ENCODE data around the gene CANT1.

The CANT1 gene

GRCh38 chr17:79007504-79008381, 1.8 kb downstream of the CANT1 start:
- no peak for DNase-seq

- no peak for DNase-seq
These were observed 2.6 kb downstream of the CANT1 start for GRCh38 chr17:79006794-79007503.

- no peak for DNase-seq
These were observed 3.5 kb downstream of the CANT1 start for GRCh38 chr17:79006046-79006445.

- DNase-seq, result no peak
These were observed 4.3 kb downstream of the CANT1 start for GRCh38 chr17:79005063-79005861.

- DNase-seq, result no peak
These were observed 5.7 kb downstream of the CANT1 start for GRCh38 chr17:79003661-79004411.

GRCh38 chr17:79002796-79003593, 6.6 kb downstream of the CANT1 start:
- DNase-seq, result no peak

- no peak for DNase-seq
These were observed 7.3 kb downstream of the CANT1 start for GRCh38 chr17:79002291-79002690.

GRCh38 chr17:79001190-79002020, 8.2 kb downstream of the CANT1 start:
- DNase-seq, result no peak

GRCh38 chr17:79000396-79001189, 9.0 kb downstream of the CANT1 start:
- no peak for DNase-seq

- DNase-seq, result no peak
These were observed 9.6 kb downstream of the CANT1 start for GRCh38 chr17:78999947-79000395.

GRCh38 chr17:78999056-78999768, 10.4 kb downstream of the CANT1 start:
- no peak for DNase-seq

GRCh38 chr17:78998311-78999055, 11.1 kb downstream of the CANT1 start:
- DNase-seq, result no peak

- no peak for DNase-seq
These were observed 11.7 kb downstream of the CANT1 start for GRCh38 chr17:78997881-78998280.

GRCh38 chr17:78997231-78997741, 12.3 kb downstream of the CANT1 start:
- DNase-seq, result no peak

GRCh38 chr17:78996781-78997201, 12.8 kb downstream of the CANT1 start:
- no peak for DNase-seq

- no peak for DNase-seq
These were observed 13.7 kb downstream of the CANT1 start for GRCh38 chr17:78995761-78996451.

GRCh38 chr17:78995022-78995760, 14.4 kb downstream of the CANT1 start:
- no peak for DNase-seq
